Stimulated activated naive CD8-positive, alpha-beta T cell treated with anti-CD3 and anti-CD28 coated beads, Interleukin-15, amount 100 ng/mL, for 72 hours (primary cell): ENCODE data around the gene WNT16.

Experiments used
- ATAC-seq: fragments of 150-1000 bp; cut with Tn5 transposase; 2 replicates; pipeline ENCODE4 v1.10.0; 2021; ENCODE audit warnings: mild to moderate bottlenecking, moderate library complexity
- DNase-seq, 2 donors: peaks; one replicate each; pipeline ENCODE4 v3.0.0; 2021 to 2022
- H3K27ac Mint-ChIP-seq, 2 donors: one replicate each; pipeline ENCODE4 v1.8.0; 2022; ENCODE audit warnings: mild to moderate bottlenecking in 2 of 2, mixed read lengths in 2 of 2, moderate library complexity in 2 of 2
- H3K27me3 Mint-ChIP-seq: one replicate; pipeline ENCODE4 v1.8.0; 2022; ENCODE audit warnings: mixed read lengths
- H3K4me1 Mint-ChIP-seq: one replicate; pipeline ENCODE4 v1.8.0; 2022; ENCODE audit warnings: mild to moderate bottlenecking, mixed read lengths
- H3K4me3 Mint-ChIP-seq, 2 donors: one replicate each; pipeline ENCODE4 v1.8.0; 2022; ENCODE audit warnings: mild to moderate bottlenecking in 2 of 2, mixed read lengths in 2 of 2, moderate library complexity in 1 of 2
- H3K9me3 Mint-ChIP-seq, 2 donors: one replicate each; pipeline ENCODE4 v1.8.0; 2022; ENCODE audit warnings: mixed read lengths in 2 of 2

Gene WNT16

GRCh38 chr7:121390109-121390508 is 61.3 kb downstream of the WNT16 start:
- Mint-ChIP-seq H3K4me1 (peaks cover 74% of the 10 kb centered on the region), H3K27me3 (no peaks in the 10 kb centered on the region), H3K27ac (no peak overlapping the region), H3K9me3 (no peaks in the 10 kb centered on the region), H3K4me3 (no peak overlapping the region)
- ATAC-seq: no peak
- DNase-seq: no peak

DNA sequence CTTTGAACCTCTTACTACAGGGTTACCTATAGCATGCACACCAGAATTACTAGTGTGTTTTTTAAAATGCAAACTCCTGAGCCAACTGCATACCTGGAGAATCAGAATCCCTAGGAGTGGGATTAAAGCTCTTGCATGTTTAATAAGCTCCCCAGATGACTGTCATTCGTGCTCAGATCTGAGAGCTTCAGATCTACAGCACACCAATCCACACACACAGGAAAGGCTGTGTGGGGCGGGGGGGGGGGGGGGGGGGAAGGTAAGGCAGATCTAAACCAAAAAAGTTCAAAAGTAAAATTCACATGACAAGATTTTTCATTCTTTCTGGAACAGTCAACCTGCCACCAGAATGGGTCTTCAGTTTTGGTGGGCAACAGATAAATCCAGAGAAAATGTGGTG is 61.8 kb downstream of the WNT16 start:
- DNase-seq (no peak), ATAC-seq (peak; percentile 24)
- Mint-ChIP-seq H3K27me3 (no peaks in the 10 kb centered on the region), H3K9me3 (no peaks in the 10 kb centered on the region), H3K27ac (no peak overlapping the region), H3K4me3 (no peak overlapping the region), H3K4me1 (peaks cover 69% of the 10 kb centered on the region)
